ACHN (cell line): ENCODE data around the gene ABL1.
"Not testable (repeated sequence)": the region's sequence is repeated elsewhere in the genome, so short reads cannot be mapped to it uniquely, and the experiment has no call there.

ENCODE experiments used
- DNase-seq: peaks from one replicate; pipeline ENCODE4 v3.0.0-alpha.2; 2015
- in situ Hi-C: cut with HindIII; loops from 2 replicates; pipeline ENCODE4 v1.10.0; 2017; ENCODE audit warnings: low sequenced_read_pairs, low pct_ligation_motif_present, low pct_unique_long_range_greater_than_20kb

Gene ABL1

GRCh38 chr9:130845901-130846481, 10.9 kb downstream of the ABL1 start:
- peak; percentile 43 for DNase-seq
- in situ Hi-C loops, result no loop called here

- DNase-seq, result peak; percentile 78
- in situ Hi-C loops, result no loop called here
Observed at GRCh38 chr9:130846487-130847305, 11.6 kb downstream of the ABL1 start.

- in situ Hi-C loops, result no loop called here
- peak; percentile 91 for DNase-seq
Observed at GRCh38 chr9:130847306-130848217, 12.5 kb downstream of the ABL1 start.

GRCh38 chr9:130848514-130848913, 13.5 kb downstream of the ABL1 start:
- DNase-seq, in situ Hi-C loops: not testable (repeated sequence)

GRCh38 chr9:130849356-130849755, 14.3 kb downstream of the ABL1 start:
- in situ Hi-C loops, result no loop called here
- DNase-seq, result no peak

- in situ Hi-C loops, result no loop called here
Observed at GRCh38 chr9:130852801-130853200, 17.7 kb downstream of the ABL1 start.

GRCh38 chr9:130854092-130854491, 19.0 kb downstream of the ABL1 start:
- no peak for DNase-seq
- in situ Hi-C loops, result no loop called here

More at GRCh38 chr9:130852801-130853200, 17.7 kb downstream of the ABL1 start:
- no peak for DNase-seq

- no peak for DNase-seq
- in situ Hi-C loops, result no loop called here
Observed at GRCh38 chr9:130854835-130855234, 19.8 kb downstream of the ABL1 start.

- in situ Hi-C loops, result no loop called here
- DNase-seq, result no peak
Observed at GRCh38 chr9:130856474-130856873, 21.4 kb downstream of the ABL1 start.

GRCh38 chr9:130857864-130858738, 23.0 kb downstream of the ABL1 start:
- peak; percentile 84 for DNase-seq
- in situ Hi-C loops, result no loop called here

- no peak for DNase-seq
- in situ Hi-C loops, result no loop called here
Observed at GRCh38 chr9:130858739-130859705, 24.0 kb downstream of the ABL1 start.

- DNase-seq, result peak; percentile 95
- in situ Hi-C loops, result no loop called here
Observed at GRCh38 chr9:130860458-130861316, 25.6 kb downstream of the ABL1 start.

- in situ Hi-C loops, result no loop called here
Observed at GRCh38 chr9:130861372-130862180, 26.5 kb downstream of the ABL1 start.

GRCh38 chr9:130862217-130862616, 27.2 kb downstream of the ABL1 start:
- DNase-seq, result no peak
- in situ Hi-C loops, result no loop called here

More at GRCh38 chr9:130861372-130862180, 26.5 kb downstream of the ABL1 start:
- no peak for DNase-seq

GRCh38 chr9:130862747-130863146, 27.7 kb downstream of the ABL1 start:
- in situ Hi-C loops, result no loop called here
- no peak for DNase-seq

GRCh38 chr9:130864541-130864940, 29.5 kb downstream of the ABL1 start:
- in situ Hi-C loops, result no loop called here
- no peak for DNase-seq
